H1 (cell line): ENCODE data around the gene ARHGAP24. TPM values are rescaled to one million over a fixed set of nuclear protein-coding genes. Genes with fewer than 3 reads are reported as not detected.

Experiments
- CTCF ChIA-PET: fragments of 300-600 bp; sonication (Branson Sonifier 250); formaldehyde crosslinking; loops from one replicate; lab custom pipeline; 2021; ENCODE audit not compliant: partially characterized antibody; lab: Charles Lee
- POLR2A ChIA-PET: fragments of 300-600 bp; sonication (Branson Sonifier 250); formaldehyde crosslinking; loops from one replicate; lab custom pipeline; 2021; ENCODE audit warnings: inconsistent platforms; ENCODE audit not compliant: partially characterized antibody; lab: Charles Lee
- DNase-seq, 2 experiments: peaks; one replicate each; pipeline versions ENCODE4 v3.0.0 to v3.0.0-alpha.2; 2010 to 2022; ENCODE audit warnings: low spot score in 2 of 2, low read depth in 1 of 2, mixed read lengths in 1 of 2
- FAIRE-seq: peaks from 2 replicates; lab custom pipeline; 2011; peaks lifted over from hg19 to GRCh38; lab: Jason Lieb, UNC
- H2AFZ ChIP-seq: 2 replicates; pipeline ENCODE4 v1.8.1; 2012; ENCODE audit warnings: low read length, inconsistent platforms
- H2AK5ac ChIP-seq: 2 replicates; pipeline ENCODE4 v1.6.1; 2013; ENCODE audit warnings: low read depth, low read length
- H2BK120ac ChIP-seq: replicated peaks from 2 replicates; pipeline ENCODE3; 2013; ENCODE audit warnings: low read depth, low read length, inconsistent platforms
- H2BK12ac ChIP-seq: 2 replicates; pipeline ENCODE4 v1.6.1; 2013; ENCODE audit warnings: low read depth, low read length
- H2BK15ac ChIP-seq: 2 replicates; pipeline ENCODE4 v1.6.1; 2013; ENCODE audit warnings: low read length
- H2BK20ac ChIP-seq: 2 replicates; pipeline ENCODE4 v1.6.1; 2013; ENCODE audit warnings: low read length
- H2BK5ac ChIP-seq: 2 replicates; pipeline ENCODE4 v1.6.1; 2013; ENCODE audit warnings: low read depth, low read length
- H3K14ac ChIP-seq: 2 replicates; pipeline ENCODE4 v1.6.1; 2013; ENCODE audit warnings: inconsistent platforms; ENCODE audit not compliant: insufficient read length
- H3K18ac ChIP-seq: 2 replicates; pipeline ENCODE4 v1.6.1; 2013; ENCODE audit warnings: low read length; ENCODE audit errors: extremely low read depth
- H3K23ac ChIP-seq: 2 replicates; pipeline ENCODE4 v1.6.1; 2013; ENCODE audit warnings: inconsistent platforms; ENCODE audit not compliant: insufficient read length
- H3K23me2 ChIP-seq: 2 replicates; pipeline ENCODE4 v1.6.1; 2013; ENCODE audit warnings: low read depth, low read length
- H3K27ac ChIP-seq: 2 replicates; pipeline ENCODE4 v1.6.1; 2011; ENCODE audit warnings: low read depth, low read length, inconsistent platforms
- H3K27me3 ChIP-seq, 4 experiments: replicated peaks in 1 of 4; 1 replicate in 1 of 4; 2 replicates in 3 of 4; pipeline versions ENCODE4 v1.6.1 to v1.8.1; 2011 to 2013; ENCODE audit warnings: low read length in 3 of 4, mild to moderate bottlenecking in 3 of 4, inconsistent platforms in 2 of 4, mixed read lengths in 2 of 4, moderate library complexity in 1 of 4; ENCODE audit not compliant: control insufficient read depth in 3 of 4, insufficient read depth in 3 of 4; ENCODE audit errors: extremely low read depth in 1 of 4
- H3K36me3 ChIP-seq, 4 experiments: 2 replicates each; pipeline versions ENCODE4 v1.6.1 to v1.8.1; 2011 to 2013; ENCODE audit warnings: mild to moderate bottlenecking in 4 of 4, low read length in 3 of 4, moderate library complexity in 2 of 4, control low read depth in 1 of 4, inconsistent platforms in 1 of 4; ENCODE audit not compliant: insufficient read depth in 4 of 4, control insufficient read depth in 2 of 4
- H3K4ac ChIP-seq: replicated peaks from 2 replicates; pipeline ENCODE3; 2013; ENCODE audit warnings: low read length, low read depth, mixed read lengths, inconsistent platforms; ENCODE audit not compliant: insufficient read length
- H3K4me1 ChIP-seq, 4 experiments: replicated peaks in 1 of 4; 1 replicate in 1 of 4; 2 replicates in 3 of 4; pipeline versions ENCODE4 v1.6.1 to v1.8.1; 2011 to 2013; ENCODE audit warnings: low read length in 3 of 4, inconsistent platforms in 2 of 4, mixed read lengths in 1 of 4; ENCODE audit not compliant: insufficient read depth in 4 of 4, control insufficient read depth in 3 of 4
- H3K4me2 ChIP-seq, 2 experiments: 2 replicates each; pipeline versions ENCODE4 v1.6.1 to v1.8.1; 2011 to 2013; ENCODE audit warnings: low read depth in 2 of 2, low read length in 2 of 2, control low read depth in 1 of 2, inconsistent platforms in 1 of 2, mild to moderate bottlenecking in 1 of 2; ENCODE audit not compliant: insufficient read depth in 1 of 2
- H3K4me3 ChIP-seq, 4 experiments: fragments of 200-600, 300-600 bp in 1 of 4; sonication (generic), shearing (Covaris generic), sonication (Bioruptor Twin) in 1 of 4; 2 replicates each; pipeline versions ENCODE4 v1.5.1 to v1.8.1; 2011 to 2016; ENCODE audit warnings: low read length in 4 of 4, low read depth in 3 of 4, control low read depth in 2 of 4, inconsistent platforms in 2 of 4, mild to moderate bottlenecking in 2 of 4, mixed read lengths in 1 of 4, moderate library complexity in 1 of 4; ENCODE audit not compliant: insufficient read depth in 2 of 4; ENCODE audit errors: extremely low read depth in 1 of 4
- H3K56ac ChIP-seq: replicated peaks from 2 replicates; pipeline ENCODE3; 2013; ENCODE audit warnings: low read depth, mild to moderate bottlenecking, mixed read lengths, low read length, inconsistent platforms; ENCODE audit not compliant: insufficient read length
- H3K79me1 ChIP-seq: 2 replicates; pipeline ENCODE4 v1.6.1; 2013; ENCODE audit warnings: low read depth, low read length, control low read depth
- H3K79me2 ChIP-seq, 2 experiments: 2 replicates each; pipeline versions ENCODE4 v1.6.1 to v1.8.1; 2012 to 2013; ENCODE audit warnings: low read length in 2 of 2, mild to moderate bottlenecking in 2 of 2, inconsistent platforms in 1 of 2; ENCODE audit not compliant: insufficient read depth in 2 of 2, control insufficient read depth in 1 of 2
- H3K9ac ChIP-seq, 4 experiments: replicated peaks in 1 of 4; 1 replicate in 1 of 4; 2 replicates in 3 of 4; pipeline versions ENCODE4 v1.6.1 to v1.8.1; 2011 to 2013; ENCODE audit warnings: low read depth in 3 of 4, low read length in 3 of 4, control low read depth in 2 of 4, mild to moderate bottlenecking in 2 of 4, moderate library complexity in 2 of 4, inconsistent platforms in 1 of 4; ENCODE audit errors: extremely low read depth in 1 of 4
- H3K9me3 ChIP-seq, 2 experiments: 2 replicates each; pipeline versions ENCODE4 v1.6.1 to v1.8.1; 2012 to 2013; ENCODE audit warnings: mild to moderate bottlenecking in 2 of 2, moderate library complexity in 2 of 2, control low read depth in 1 of 2, inconsistent platforms in 1 of 2, low read depth in 1 of 2, low read length in 1 of 2, mixed read lengths in 1 of 2; ENCODE audit not compliant: insufficient read depth in 2 of 2
- H4K20me1 ChIP-seq, 2 experiments: replicated peaks in 1 of 2; 2 replicates each; pipeline versions ENCODE3 to v1.8.1; 2011 to 2013; ENCODE audit warnings: inconsistent platforms in 2 of 2, low read length in 2 of 2, mild to moderate bottlenecking in 1 of 2; ENCODE audit not compliant: insufficient read depth in 2 of 2, control insufficient read depth in 1 of 2
- H4K5ac ChIP-seq: 2 replicates; pipeline ENCODE4 v1.6.1; 2013; ENCODE audit warnings: low read length, low read depth, mixed read lengths, inconsistent platforms; ENCODE audit not compliant: insufficient read length
- H4K8ac ChIP-seq: 2 replicates; pipeline ENCODE4 v1.8.0; 2013; ENCODE audit warnings: mild to moderate bottlenecking, moderate library complexity, low read length, inconsistent platforms; ENCODE audit not compliant: insufficient read depth; ENCODE audit errors: extremely low read depth
- H4K91ac ChIP-seq: replicated peaks from 2 replicates; pipeline ENCODE3; 2013; ENCODE audit warnings: low read length, mixed read lengths, inconsistent platforms; ENCODE audit not compliant: insufficient read length
- KDM4A ChIP-seq: IDR thresholded peaks from one replicate; pipeline ENCODE4 v1.7.1; 2012; ENCODE audit warnings: low read depth, mild to moderate bottlenecking, moderate library complexity, low read length, inconsistent platforms; ENCODE audit not compliant: severe bottlenecking
- WGBS, 2 experiments: shearing (Covaris generic) in 1 of 2; methylation state at CpG; one replicate each; pipeline versions ENCODE4 v1.1.6 to v1.1.7; 2013 to 2015; ENCODE audit warnings: low lambda C conversion rate in 2 of 2, mixed read lengths in 2 of 2, inconsistent platforms in 1 of 2, low coverage in 1 of 2, missing lambda C conversion rate in 1 of 2; ENCODE audit not compliant: insufficient replicate concordance in 2 of 2, insufficient coverage in 1 of 2, insufficient read length in 1 of 2; ENCODE audit errors: extremely low coverage in 1 of 2, missing lambda C conversion rate in 1 of 2; 5-methylcytosine and 5-hydroxymethylcytosine counted together
- polyA plus RNA-seq, 7 experiments: library from polyadenylated mRNA; depleted of rRNA in 3 of 7; stranded (reverse) in 5 of 7; unstranded in 2 of 7; fragments of >200 nt in 5 of 7; fragments of 200-250 nt in 2 of 7; gene quantifications; 1 replicate in 5 of 7; 2 replicates in 1 of 7; 4 replicates in 1 of 7; pipeline versions ENCODE4 v1.2.1 to v1.2.3, GENCODE V29; 2011 to 2013; ENCODE audit warnings: missing spikeins in 2 of 7, mixed read lengths in 2 of 7
- total RNA-seq: library from RNA; stranded (reverse); fragmentation: NEBNext Ultra II Directional; extraction: Animal tissue kit (Norgen Biotek cat#: 25700); gene quantifications from 2 replicates; pipeline ENCODE4 v1.2.1, GENCODE V29; 2021
- TF ChIP-seq, protein P1 (sequence below): IDR thresholded peaks from 2 replicates; pipeline ENCODE4 v1.6.1; 2011; ENCODE audit warnings: low read length, improper control_type of control experiment

The ARHGAP24 gene
- total and polyA plus RNA-seq, 2 of the 8 experiments (the other 6 are each of a cell fraction or from before 2014, with no cell fraction given): 0.08 to 0.50 TPM

- WGBS, 2 experiments: 91% methylated on average over 6 of the region's 6 CpGs; no CpG with 5 or more reads in 1 of the 2 experiments
- no peak overlapping the region for H2BK15ac ChIP-seq
- no peak overlapping the region for H4K5ac ChIP-seq
- no peak overlapping the region for H4K91ac ChIP-seq
- FAIRE-seq (no peak), DNase-seq (no peak)
- H3K4me1 ChIP-seq: no peaks in the 10 kb centered on the region
- no peak overlapping the region for H2AFZ ChIP-seq
- H3K23me2 ChIP-seq: no peaks in the 10 kb centered on the region
- no peak overlapping the region for H3K18ac ChIP-seq
- no peak overlapping the region for H3K9ac ChIP-seq
- H3K4me3 ChIP-seq: no peak overlapping the region
- H2BK5ac ChIP-seq: no peak overlapping the region
- no peak overlapping the region for H2BK12ac ChIP-seq
- no peak overlapping the region for H3K4me2 ChIP-seq
- H4K8ac ChIP-seq: peak overlapping the region; percentile 18
- no peaks in the 10 kb centered on the region for H3K79me2 ChIP-seq
- no peak overlapping the region for H2AK5ac ChIP-seq
- H3K4ac ChIP-seq: no peak overlapping the region
- no peaks in the 10 kb centered on the region for H3K36me3 ChIP-seq
- peaks cover 0 to 3% of the 10 kb centered on the region in 2 experiments; a peak in 1 of 4 replicates for H3K9me3 ChIP-seq
- H2BK20ac ChIP-seq: no peak overlapping the region
- no peaks in the 10 kb centered on the region for H3K27me3 ChIP-seq
- ChIA-PET POLR2A (no interaction called here), CTCF (interaction anchor here (0.6 kb wide), 1 partner anchor 328 kb away, joined by 5 read pairs; no protein-coding TSS in a partner anchor)
- no peak overlapping the region for H2BK120ac ChIP-seq
- H3K14ac ChIP-seq: no peak overlapping the region
- no peak overlapping the region for H3K27ac ChIP-seq
- no peak overlapping the region for H3K56ac ChIP-seq
- no peak overlapping the region for H3K23ac ChIP-seq
- no peaks in the 10 kb centered on the region for H4K20me1 ChIP-seq
- H3K79me1 ChIP-seq: no peaks in the 10 kb centered on the region
- no peak for TF ChIP-seq KDM4A
- TF ChIP-seq, protein P1, sequence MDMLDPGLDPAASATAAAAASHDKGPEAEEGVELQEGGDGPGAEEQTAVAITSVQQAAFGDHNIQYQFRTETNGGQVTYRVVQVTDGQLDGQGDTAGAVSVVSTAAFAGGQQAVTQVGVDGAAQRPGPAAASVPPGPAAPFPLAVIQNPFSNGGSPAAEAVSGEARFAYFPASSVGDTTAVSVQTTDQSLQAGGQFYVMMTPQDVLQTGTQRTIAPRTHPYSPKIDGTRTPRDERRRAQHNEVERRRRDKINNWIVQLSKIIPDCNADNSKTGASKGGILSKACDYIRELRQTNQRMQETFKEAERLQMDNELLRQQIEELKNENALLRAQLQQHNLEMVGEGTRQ: no peak
Observed at GRCh38 chr4:85557016-85557901, 82.3 kb downstream of the ARHGAP24 start.
